HG03571 (cell line): ENCODE data around the gene ERO1A.

Experiments
- ATAC-seq: cut with Tn5 transposase; IDR thresholded peaks from one replicate; pipeline ENCODE4 v1.9.1; 2021; ENCODE audit not compliant: unreplicated experiment

Gene ERO1A

GRCh38 chr14:52701223-52701622 is 5.9 kb upstream of the ERO1A start:
- ATAC-seq: no peak

DNA sequence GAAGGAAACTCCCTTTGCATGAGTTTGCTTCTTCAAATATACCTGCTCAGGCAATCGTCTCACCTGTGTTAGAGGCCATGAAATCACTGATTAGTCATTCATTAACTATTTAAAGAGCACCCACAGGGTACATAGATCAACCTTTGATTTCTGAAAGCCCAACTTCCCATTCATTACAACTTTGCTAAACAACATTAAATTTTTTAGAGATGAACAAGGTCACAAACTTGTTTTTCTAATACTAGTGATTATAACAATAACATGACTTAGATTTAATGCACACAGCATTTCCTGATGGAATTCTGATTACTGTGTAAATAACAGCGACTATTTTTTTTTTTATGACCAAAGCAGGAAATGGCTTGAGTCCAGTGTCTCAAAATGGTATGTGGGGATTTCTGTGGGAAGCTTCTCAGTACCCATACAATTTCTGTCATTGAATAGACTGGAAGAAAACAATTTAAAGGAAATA is 5.4 kb upstream of the ERO1A start:
- no peak for ATAC-seq

DNA sequence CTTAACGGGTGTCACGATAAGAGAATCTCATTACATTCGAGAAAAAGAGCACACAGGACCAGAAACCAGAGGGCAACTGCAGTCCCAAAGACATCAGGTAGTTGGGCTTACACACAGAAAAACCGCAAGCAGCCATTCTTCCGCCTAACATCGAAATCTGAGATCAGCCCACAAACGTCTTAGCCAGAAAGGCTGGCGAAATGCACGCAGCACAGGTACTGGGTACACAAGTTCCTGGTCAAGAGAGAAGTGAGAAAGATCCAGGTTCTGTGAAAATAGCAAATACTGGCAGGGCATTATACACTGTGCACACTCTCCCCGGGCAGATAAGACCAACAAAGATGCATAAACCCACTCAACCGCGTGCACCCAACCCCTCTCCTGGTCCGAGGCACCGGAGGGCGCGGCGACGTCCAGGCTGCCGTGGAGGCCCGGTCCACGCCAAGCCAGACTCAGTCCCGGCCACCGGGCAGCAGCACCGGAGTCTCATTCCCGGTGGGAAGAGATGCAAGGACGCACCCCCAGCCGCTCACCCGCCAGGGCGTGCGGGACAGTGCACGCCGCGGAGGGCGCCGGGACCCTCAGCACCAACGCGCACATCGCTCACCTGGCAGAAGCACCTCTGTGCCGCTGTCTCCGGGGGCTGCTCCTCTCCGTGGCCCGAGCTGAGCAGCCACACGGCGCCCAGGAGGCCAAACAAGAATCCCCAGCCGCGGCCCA is 437 bp downstream of the ERO1A start:
- peak; percentile 60 for ATAC-seq

GRCh38 chr14:52693532-52693931 is 1.8 kb downstream of the ERO1A start:
- ATAC-seq: no peak

DNA sequence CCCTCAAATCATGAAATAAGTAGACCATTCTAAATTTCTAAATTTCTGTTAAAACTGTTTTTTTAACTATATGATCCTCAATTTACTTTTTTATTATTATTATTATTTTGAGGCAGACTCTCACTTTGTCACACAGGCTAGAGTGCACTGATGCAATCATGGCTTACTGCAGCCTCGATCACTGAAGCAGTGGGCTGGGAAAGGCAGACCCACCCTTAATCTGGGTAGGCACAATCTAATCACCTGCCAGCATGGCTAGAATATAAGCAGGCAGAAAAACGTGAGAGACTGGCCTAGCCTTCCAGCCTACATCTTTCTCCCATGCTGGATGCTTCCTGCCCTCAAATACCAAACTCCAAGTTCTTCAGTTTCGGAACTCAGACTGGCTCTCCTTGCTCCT is 2.3 kb downstream of the ERO1A start:
- no peak for ATAC-seq

- no peak for ATAC-seq
These were observed 3.0 kb downstream of the ERO1A start for GRCh38 chr14:52692248-52692962.

GRCh38 chr14:52690983-52691760 is 4.2 kb downstream of the ERO1A start:
- ATAC-seq: no peak

GRCh38 chr14:52686176-52686575 is 9.2 kb downstream of the ERO1A start:
- no peak for ATAC-seq

DNA sequence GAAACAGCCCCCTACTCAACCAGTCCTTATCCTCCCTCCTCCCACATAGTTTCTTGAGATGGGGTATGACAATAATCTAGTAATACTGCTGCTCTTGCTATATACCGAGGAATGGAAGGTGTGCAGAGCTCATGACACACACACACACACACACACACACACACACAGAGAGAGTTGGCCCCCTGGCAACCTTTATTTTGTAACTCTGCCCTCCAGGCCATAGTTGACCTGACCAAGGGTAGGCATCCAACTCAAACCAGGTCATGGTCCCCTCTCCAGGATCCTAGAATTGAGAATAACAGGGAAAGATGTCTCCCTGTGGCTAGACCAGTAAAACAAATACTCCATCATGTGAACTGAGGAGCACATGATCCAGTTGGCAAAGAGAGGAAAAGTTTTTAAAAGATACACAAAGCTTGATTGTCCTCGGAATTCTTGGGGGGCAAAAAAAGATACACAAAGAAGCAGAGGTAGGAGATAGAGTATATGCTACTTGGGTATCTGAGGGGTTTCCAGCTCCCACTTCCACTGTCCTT is 11.3 kb downstream of the ERO1A start:
- no peak for ATAC-seq

- no peak for ATAC-seq
These were observed 16.8 kb downstream of the ERO1A start for GRCh38 chr14:52678591-52678990.

DNA sequence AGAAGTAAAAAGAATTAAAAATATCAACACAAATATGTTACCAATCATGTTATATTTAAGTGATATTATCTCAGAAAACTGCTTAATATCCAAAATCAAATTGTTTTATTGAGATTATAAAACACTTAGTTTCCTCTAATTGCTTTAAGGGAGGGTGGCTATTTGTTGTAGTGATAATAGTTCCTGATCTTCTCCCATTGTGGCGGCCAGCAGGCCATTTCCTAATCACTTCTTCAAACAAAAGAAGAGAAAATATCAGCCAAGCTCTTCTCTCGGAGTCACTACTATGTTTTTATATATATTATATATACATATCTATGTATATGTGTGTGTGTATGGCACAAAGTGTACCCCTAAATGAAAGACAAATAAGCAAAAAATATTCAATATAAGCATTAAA is 31.5 kb downstream of the ERO1A start:
- ATAC-seq: no peak

GRCh38 chr14:52661314-52661713 is 34.0 kb downstream of the ERO1A start:
- no peak for ATAC-seq

DNA sequence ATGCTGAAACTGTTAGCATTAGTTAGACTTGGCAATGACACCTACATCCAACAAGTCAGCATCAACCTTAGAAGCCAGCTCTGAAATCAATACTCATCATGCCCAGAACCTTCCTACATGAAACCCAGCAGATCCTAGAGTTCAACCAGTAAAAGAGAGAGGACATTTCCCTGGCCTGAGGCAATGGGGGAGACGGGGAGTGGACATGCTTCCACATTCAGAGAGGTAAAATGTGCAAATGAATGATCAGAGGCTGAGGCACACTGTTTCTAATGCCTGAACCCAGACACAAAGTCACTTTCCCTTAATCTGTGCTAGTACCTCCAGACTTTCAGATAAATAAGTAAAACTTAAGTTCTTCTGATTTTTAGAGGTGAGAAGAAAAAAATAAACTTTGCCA is 34.5 kb downstream of the ERO1A start:
- ATAC-seq: no peak

- no peak for ATAC-seq
These were observed 35.0 kb downstream of the ERO1A start for GRCh38 chr14:52660325-52660724.

DNA sequence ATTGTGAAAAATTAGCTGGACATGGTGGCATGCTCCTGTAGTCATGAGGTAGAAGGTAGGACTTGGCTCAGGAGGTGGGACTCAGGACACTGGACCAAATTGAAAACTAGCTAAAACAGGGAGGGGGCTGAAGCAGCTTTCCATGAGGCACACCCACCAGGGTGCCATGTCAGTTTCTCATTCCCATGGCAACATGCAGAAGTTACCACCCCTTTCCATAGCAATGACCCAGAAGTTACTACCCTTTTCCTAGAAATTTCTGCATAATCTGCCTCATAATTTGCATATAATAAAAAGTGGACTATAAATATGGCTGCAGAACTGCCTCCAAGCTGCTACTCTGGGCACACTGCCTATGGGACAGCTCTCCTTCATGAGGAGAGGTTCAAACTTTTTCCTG is 38.5 kb downstream of the ERO1A start:
- no peak for ATAC-seq

DNA sequence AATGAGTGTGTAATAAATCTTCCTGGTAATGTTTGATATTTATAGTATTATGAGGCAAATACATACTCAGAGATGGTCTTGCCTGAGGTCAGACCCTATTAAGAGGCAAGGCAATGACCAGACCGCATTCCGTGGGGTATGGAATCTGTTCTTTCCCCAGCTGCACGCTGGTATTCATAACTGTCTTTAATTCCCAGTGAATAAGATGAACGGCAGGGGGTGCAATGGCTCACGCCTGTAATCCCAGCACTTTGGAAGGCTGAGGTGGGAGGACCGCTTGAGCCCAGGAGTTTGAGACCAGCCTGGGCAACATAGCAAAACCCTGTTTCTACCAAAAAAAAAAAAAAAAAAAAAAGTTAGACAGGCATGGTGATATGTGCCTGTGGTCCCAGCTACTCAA is 44.6 kb downstream of the ERO1A start:
- ATAC-seq: no peak

GRCh38 chr14:52649511-52649910 is 45.8 kb downstream of the ERO1A start:
- ATAC-seq: no peak

- no peak for ATAC-seq
These were observed 53.6 kb downstream of the ERO1A start for GRCh38 chr14:52641745-52642144.

GRCh38 chr14:52640137-52640536 is 55.2 kb downstream of the ERO1A start:
- no peak for ATAC-seq

DNA sequence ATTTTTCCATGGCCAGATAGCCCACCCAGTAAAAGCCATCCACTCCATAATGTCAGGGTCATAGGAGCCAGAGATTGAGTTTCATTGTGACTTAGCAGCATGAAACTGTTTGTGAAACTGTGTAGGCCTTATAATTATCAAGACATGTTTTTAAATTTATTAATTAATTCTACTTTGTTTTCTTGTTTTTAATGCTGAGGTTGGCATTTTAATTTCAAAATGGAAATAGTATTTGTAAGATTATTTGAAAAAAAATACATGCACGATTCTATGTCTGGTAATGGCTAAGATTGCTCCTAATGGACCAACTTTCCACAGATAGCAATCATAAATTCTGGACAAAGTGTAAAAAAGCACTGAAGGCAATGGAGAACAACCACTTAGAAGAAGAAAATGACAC is 75.7 kb downstream of the ERO1A start:
- ATAC-seq: no peak

- ATAC-seq: no peak
These were observed 76.8 kb downstream of the ERO1A start for GRCh38 chr14:52618602-52619001.

DNA sequence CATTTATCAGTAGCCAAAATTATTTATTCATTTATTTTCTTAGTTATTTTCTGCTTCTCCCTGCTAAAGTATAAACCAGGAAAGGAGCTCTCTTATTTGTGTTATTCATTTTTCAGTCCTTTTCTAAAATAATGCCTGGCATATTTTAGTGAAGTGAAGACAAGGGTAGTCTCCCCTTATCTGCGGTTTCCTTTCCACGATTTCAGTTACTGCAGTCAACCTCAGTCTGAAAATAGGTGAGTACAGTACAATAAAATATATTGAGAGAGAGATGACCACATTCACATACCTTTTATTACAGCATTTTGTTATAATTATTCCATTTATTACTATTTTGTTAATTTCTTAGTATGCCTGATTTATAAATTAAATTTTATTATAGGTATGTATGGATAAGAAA is 85.2 kb downstream of the ERO1A start:
- no peak for ATAC-seq
